ENCODE data around the gene CWC27.
"Not testable (repeated sequence)": the region's sequence is repeated elsewhere in the genome, so short reads cannot be mapped to it uniquely, and the experiment has no call there.

The CWC27 gene

GRCh38 chr5:64790210-64790609, 21.5 kb downstream of the CWC27 start:
- no peak for DNase-seq

GRCh38 chr5:64792469-64792868, 23.7 kb downstream of the CWC27 start:
- DNase-seq, result no peak

GRCh38 chr5:64794053-64794770, 25.5 kb downstream of the CWC27 start:
- no peak for DNase-seq

- no peak for DNase-seq
These were observed 27.6 kb downstream of the CWC27 start for GRCh38 chr5:64796301-64796700.

GRCh38 chr5:64800926-64801325, 32.2 kb downstream of the CWC27 start:
- no peak for DNase-seq

- DNase-seq, result no peak
These were observed 37.8 kb downstream of the CWC27 start for GRCh38 chr5:64806537-64806936.

- DNase-seq, result no peak
These were observed 38.8 kb downstream of the CWC27 start for GRCh38 chr5:64807520-64807919.

- no peak for DNase-seq
These were observed 42.4 kb downstream of the CWC27 start for GRCh38 chr5:64811050-64811640.

GRCh38 chr5:64814073-64814472, 45.3 kb downstream of the CWC27 start:
- no peak for DNase-seq

GRCh38 chr5:64818245-64818644, 49.5 kb downstream of the CWC27 start:
- no peak for DNase-seq

- DNase-seq, result not testable (repeated sequence)
These were observed 50.6 kb downstream of the CWC27 start for GRCh38 chr5:64819345-64819744.

GRCh38 chr5:64822320-64822719, 53.6 kb downstream of the CWC27 start:
- no peak for DNase-seq

GRCh38 chr5:64826541-64826940, 57.8 kb downstream of the CWC27 start:
- DNase-seq, result no peak

- DNase-seq, result no peak
These were observed 59.0 kb downstream of the CWC27 start for GRCh38 chr5:64827703-64828102.

GRCh38 chr5:64830650-64831049, 61.9 kb downstream of the CWC27 start:
- not testable (repeated sequence) for DNase-seq

GRCh38 chr5:64831996-64832395, 63.3 kb downstream of the CWC27 start:
- no peak for DNase-seq

GRCh38 chr5:64834037-64834436, 65.3 kb downstream of the CWC27 start:
- DNase-seq, result no peak

GRCh38 chr5:64834611-64835010, 65.9 kb downstream of the CWC27 start:
- DNase-seq, result no peak

GRCh38 chr5:64835266-64835665, 66.5 kb downstream of the CWC27 start:
- no peak for DNase-seq

GRCh38 chr5:64836190-64836755, 67.5 kb downstream of the CWC27 start:
- no peak for DNase-seq

GRCh38 chr5:64836786-64837185, 68.1 kb downstream of the CWC27 start:
- no peak for DNase-seq

GRCh38 chr5:64838376-64838775, 69.6 kb downstream of the CWC27 start:
- no peak for DNase-seq

- no peak for DNase-seq
These were observed 70.1 kb downstream of the CWC27 start for GRCh38 chr5:64838803-64839202.

- DNase-seq, result no peak
These were observed 71.2 kb downstream of the CWC27 start for GRCh38 chr5:64839936-64840335.

GRCh38 chr5:64840958-64841357, 72.2 kb downstream of the CWC27 start:
- DNase-seq, result no peak
